Stomach smooth muscle (tissue), 2 donors: Measurements from ENCODE around the gene RAD51B.

Source experiments
- H3K27ac ChIP-seq: one replicate; pipeline ENCODE4 v1.7.0; 2013; ENCODE audit warnings: mild to moderate bottlenecking, low read length, inconsistent platforms
- H3K27me3 ChIP-seq, 2 donors: one replicate each; pipeline ENCODE4 v1.7.0; 2013; ENCODE audit warnings: low read length in 2 of 2; ENCODE audit not compliant: insufficient read depth in 2 of 2, control insufficient read depth in 1 of 2
- H3K36me3 ChIP-seq, 2 donors: one replicate each; pipeline ENCODE4 v1.7.0; 2013; ENCODE audit warnings: low read length in 2 of 2; ENCODE audit not compliant: control insufficient read depth in 2 of 2, insufficient read depth in 2 of 2
- H3K4me1 ChIP-seq: one replicate; pipeline ENCODE4 v1.7.0; 2013; ENCODE audit warnings: low read length; ENCODE audit not compliant: control insufficient read depth, insufficient read depth
- H3K4me3 ChIP-seq, 2 donors: one replicate each; pipeline ENCODE4 v1.7.0; 2013; ENCODE audit warnings: low read length in 2 of 2
- H3K9ac ChIP-seq, 2 donors: one replicate each; pipeline ENCODE4 v1.7.0; 2013; ENCODE audit warnings: low read length in 2 of 2, mild to moderate bottlenecking in 1 of 2
- H3K9me3 ChIP-seq, 2 donors: one replicate each; pipeline ENCODE4 v1.7.0; 2013; ENCODE audit warnings: low read length in 2 of 2; ENCODE audit not compliant: control insufficient read depth in 2 of 2
- donor health status: healthy.
- donor health status: Pancreatic carcinoma.

The RAD51B gene

GRCh38 chr14:68741839-68742470 is 922.4 kb downstream of the RAD51B start:
- Histone ChIP-seq H3K36me3 (no peaks in the 10 kb centered on the region), H3K27me3 (no peaks in the 10 kb centered on the region), H3K9ac (no peak overlapping the region), H3K4me3 (no peak overlapping the region), H3K27ac (no peak overlapping the region), H3K9me3 (peaks cover 3% of the 10 kb centered on the region in 2 donors), H3K4me1 (peaks cover 8% of the 10 kb centered on the region)

- no peaks in the 10 kb centered on the region for H3K36me3 ChIP-seq
- H3K9me3 ChIP-seq, result peaks cover 3% of the 10 kb centered on the region in 2 donors
- no peaks in the 10 kb centered on the region for H3K4me1 ChIP-seq
Observed at GRCh38 chr14:68744613-68745012, 925.0 kb downstream of the RAD51B start.

GRCh38 chr14:68747393-68747792 is 927.8 kb downstream of the RAD51B start:
- Histone ChIP-seq H3K36me3 (no peaks in the 10 kb centered on the region), H3K4me3 (no peak overlapping the region), H3K27ac (no peak overlapping the region), H3K4me1 (no peaks in the 10 kb centered on the region), H3K27me3 (no peaks in the 10 kb centered on the region), H3K9ac (no peak overlapping the region), H3K9me3 (no peaks in the 10 kb centered on the region)

More at GRCh38 chr14:68744613-68745012, 925.0 kb downstream of the RAD51B start:
- no peak overlapping the region for H3K27ac ChIP-seq
- no peaks in the 10 kb centered on the region for H3K27me3 ChIP-seq
- no peak overlapping the region for H3K9ac ChIP-seq
- no peak overlapping the region for H3K4me3 ChIP-seq

DNA sequence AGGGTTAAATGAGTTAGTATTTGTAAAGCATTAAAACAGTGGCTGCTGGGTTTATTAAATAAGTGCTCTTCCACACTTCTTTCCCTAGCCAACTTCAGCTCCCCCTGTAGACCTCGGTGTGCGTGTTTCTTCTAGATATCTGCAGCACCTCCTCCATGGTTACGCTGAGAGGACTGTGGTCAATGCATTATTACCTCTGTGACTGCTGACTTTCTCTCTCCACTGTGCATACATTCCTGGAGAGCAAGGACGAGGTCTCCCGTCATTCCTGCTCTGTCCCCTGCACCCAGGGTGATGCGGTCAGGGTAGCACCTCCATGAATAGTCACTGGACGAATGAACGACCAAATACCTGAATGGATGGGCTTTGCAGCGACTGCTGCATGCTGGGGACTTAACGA is 928.7 kb downstream of the RAD51B start:
- Histone ChIP-seq H3K27ac (no peak overlapping the region), H3K4me1 (no peaks in the 10 kb centered on the region), H3K36me3 (no peaks in the 10 kb centered on the region), H3K9me3 (no peaks in the 10 kb centered on the region), H3K4me3 (no peak overlapping the region), H3K9ac (no peak overlapping the region), H3K27me3 (no peaks in the 10 kb centered on the region)

DNA sequence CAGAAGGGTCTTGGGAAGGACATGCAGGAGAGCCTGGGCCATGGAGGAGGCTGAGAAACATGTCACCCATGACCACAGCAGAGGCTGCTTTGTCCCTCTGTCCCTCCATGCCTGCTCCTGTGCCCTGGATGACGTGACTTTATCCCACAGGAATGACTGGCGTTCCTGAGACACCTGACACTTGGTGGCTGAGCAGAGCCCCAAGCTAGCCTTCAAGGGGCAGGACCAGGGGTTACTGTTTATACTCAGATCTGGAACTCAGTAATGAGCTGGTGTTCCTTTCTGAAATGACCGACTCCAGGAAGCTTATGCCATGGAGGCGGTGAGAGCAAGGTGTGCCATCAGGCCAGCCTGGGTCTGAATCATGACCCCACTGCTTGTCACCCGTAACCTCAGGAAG is 929.1 kb downstream of the RAD51B start:
- no peak overlapping the region for H3K27ac ChIP-seq
- no peaks in the 10 kb centered on the region for H3K4me1 ChIP-seq
- no peak overlapping the region for H3K4me3 ChIP-seq
- H3K36me3 ChIP-seq, result no peaks in the 10 kb centered on the region
- H3K9ac ChIP-seq, result no peak overlapping the region
- no peaks in the 10 kb centered on the region for H3K9me3 ChIP-seq
- no peaks in the 10 kb centered on the region for H3K27me3 ChIP-seq

GRCh38 chr14:68749487-68750475 is 930.2 kb downstream of the RAD51B start:
- Histone ChIP-seq H3K9ac (no peak overlapping the region), H3K4me3 (no peak overlapping the region), H3K27ac (no peak overlapping the region), H3K4me1 (no peaks in the 10 kb centered on the region), H3K9me3 (no peaks in the 10 kb centered on the region), H3K36me3 (no peaks in the 10 kb centered on the region), H3K27me3 (no peaks in the 10 kb centered on the region)

GRCh38 chr14:68752271-68753006 is 932.9 kb downstream of the RAD51B start:
- H3K9ac ChIP-seq, result no peak overlapping the region
- peaks cover 6% of the 10 kb centered on the region for H3K4me1 ChIP-seq
- H3K27ac ChIP-seq, result no peak overlapping the region
- no peaks in the 10 kb centered on the region for H3K36me3 ChIP-seq
- H3K9me3 ChIP-seq, result no peaks in the 10 kb centered on the region
- no peaks in the 10 kb centered on the region for H3K27me3 ChIP-seq
- no peak overlapping the region for H3K4me3 ChIP-seq

DNA sequence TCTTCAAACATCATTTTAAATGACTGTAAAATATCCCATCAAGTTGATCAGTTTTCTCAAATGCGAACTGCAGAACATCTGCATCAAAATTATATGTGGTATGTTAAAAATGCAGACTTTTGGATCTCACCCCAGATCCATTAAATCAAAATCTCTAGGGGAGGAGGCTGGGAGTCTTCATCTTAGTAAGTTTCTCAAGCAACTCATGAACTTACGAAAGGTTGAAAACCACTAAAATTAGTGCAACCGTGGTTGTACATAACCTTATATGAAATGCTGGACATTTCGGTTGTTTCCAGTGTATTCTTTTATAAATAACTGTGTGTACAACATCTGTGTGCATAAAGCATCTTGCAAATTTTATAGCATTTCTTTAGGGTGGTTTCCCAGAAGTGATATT is 934.1 kb downstream of the RAD51B start:
- Histone ChIP-seq H3K9me3 (no peaks in the 10 kb centered on the region), H3K27me3 (no peaks in the 10 kb centered on the region), H3K36me3 (no peaks in the 10 kb centered on the region), H3K9ac (no peak overlapping the region), H3K4me1 (peaks cover 7% of the 10 kb centered on the region), H3K27ac (no peak overlapping the region), H3K4me3 (no peak overlapping the region)

GRCh38 chr14:68755016-68755353 is 935.4 kb downstream of the RAD51B start:
- Histone ChIP-seq H3K4me1 (peaks cover 7% of the 10 kb centered on the region), H3K9me3 (no peaks in the 10 kb centered on the region), H3K27ac (no peak overlapping the region), H3K4me3 (no peak overlapping the region), H3K36me3 (no peaks in the 10 kb centered on the region), H3K27me3 (no peaks in the 10 kb centered on the region), H3K9ac (no peak overlapping the region)

- Histone ChIP-seq H3K27me3 (no peaks in the 10 kb centered on the region), H3K36me3 (no peaks in the 10 kb centered on the region), H3K27ac (no peak overlapping the region), H3K4me1 (peaks cover 11% of the 10 kb centered on the region), H3K9me3 (no peaks in the 10 kb centered on the region), H3K9ac (no peak overlapping the region), H3K4me3 (no peak overlapping the region)
Observed at GRCh38 chr14:68756000-68756481, 936.5 kb downstream of the RAD51B start.
